ENCODE data around the gene EME2.

GRCh38 chr16:1791943-1792812 lies 19.6 kb downstream of the EME2 start:
- TF ChIP-seq POLR2AphosphoS5 (IDR thresholded peaks at IDR 0.05; ENCODE audit: low read depth, low read length) (no peak), MXI1 (IDR thresholded peaks at IDR 0.05; ENCODE audit: borderline replicate concordance, low read depth, low read length) (no peak), ZNF552 (CRISPR knock-in tag; IDR thresholded peaks at IDR 0.05; ENCODE audit: borderline replicate concordance) (no peak), HCFC1 (IDR thresholded peaks at IDR 0.05; ENCODE audit: low read depth, low read length) (no peak), NR2C2 (CRISPR knock-in tag; IDR thresholded peaks at IDR 0.05; ENCODE audit: borderline replicate concordance) (no peak), CHD4 (IDR thresholded peaks at IDR 0.05; ENCODE audit: borderline replicate concordance, low read length) (no peak), EED (CRISPR knock-in tag; IDR thresholded peaks at IDR 0.05) (no peak)
- TF ChIP-seq, protein P1, sequence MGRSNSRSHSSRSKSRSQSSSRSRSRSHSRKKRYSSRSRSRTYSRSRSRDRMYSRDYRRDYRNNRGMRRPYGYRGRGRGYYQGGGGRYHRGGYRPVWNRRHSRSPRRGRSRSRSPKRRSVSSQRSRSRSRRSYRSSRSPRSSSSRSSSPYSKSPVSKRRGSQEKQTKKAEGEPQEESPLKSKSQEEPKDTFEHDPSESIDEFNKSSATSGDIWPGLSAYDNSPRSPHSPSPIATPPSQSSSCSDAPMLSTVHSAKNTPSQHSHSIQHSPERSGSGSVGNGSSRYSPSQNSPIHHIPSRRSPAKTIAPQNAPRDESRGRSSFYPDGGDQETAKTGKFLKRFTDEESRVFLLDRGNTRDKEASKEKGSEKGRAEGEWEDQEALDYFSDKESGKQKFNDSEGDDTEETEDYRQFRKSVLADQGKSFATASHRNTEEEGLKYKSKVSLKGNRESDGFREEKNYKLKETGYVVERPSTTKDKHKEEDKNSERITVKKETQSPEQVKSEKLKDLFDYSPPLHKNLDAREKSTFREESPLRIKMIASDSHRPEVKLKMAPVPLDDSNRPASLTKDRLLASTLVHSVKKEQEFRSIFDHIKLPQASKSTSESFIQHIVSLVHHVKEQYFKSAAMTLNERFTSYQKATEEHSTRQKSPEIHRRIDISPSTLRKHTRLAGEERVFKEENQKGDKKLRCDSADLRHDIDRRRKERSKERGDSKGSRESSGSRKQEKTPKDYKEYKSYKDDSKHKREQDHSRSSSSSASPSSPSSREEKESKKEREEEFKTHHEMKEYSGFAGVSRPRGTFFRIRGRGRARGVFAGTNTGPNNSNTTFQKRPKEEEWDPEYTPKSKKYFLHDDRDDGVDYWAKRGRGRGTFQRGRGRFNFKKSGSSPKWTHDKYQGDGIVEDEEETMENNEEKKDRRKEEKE (IDR thresholded peaks at IDR 0.05): no peak

All from HepG2 (cell line).